Subcutaneous adipose tissue (tissue), 4 donors: ENCODE results near the gene NET1. TPM values are rescaled to one million over a fixed set of nuclear protein-coding genes. Genes with fewer than 3 reads are reported as not detected.

Experiments
- total RNA-seq, 4 donors: library from RNA; depleted of rRNA; stranded (reverse); fragments of >200 nt; gene quantifications; one replicate each; pipeline ENCODE4 v1.1.0, GENCODE V29; 2016
- TF ChIP-seq, protein P1 (sequence below): fragments of 450-650 bp; IDR thresholded peaks from one replicate; pipeline ENCODE4 v1.5.1; 2016; ENCODE audit warnings: low read depth, mild to moderate bottlenecking, control low read depth, antibody characterized with exemption, moderate library complexity

The NET1 gene
- total RNA-seq, 4 donors from 2014 or later: 48.3 to 214 (median 82.9) TPM

DNA sequence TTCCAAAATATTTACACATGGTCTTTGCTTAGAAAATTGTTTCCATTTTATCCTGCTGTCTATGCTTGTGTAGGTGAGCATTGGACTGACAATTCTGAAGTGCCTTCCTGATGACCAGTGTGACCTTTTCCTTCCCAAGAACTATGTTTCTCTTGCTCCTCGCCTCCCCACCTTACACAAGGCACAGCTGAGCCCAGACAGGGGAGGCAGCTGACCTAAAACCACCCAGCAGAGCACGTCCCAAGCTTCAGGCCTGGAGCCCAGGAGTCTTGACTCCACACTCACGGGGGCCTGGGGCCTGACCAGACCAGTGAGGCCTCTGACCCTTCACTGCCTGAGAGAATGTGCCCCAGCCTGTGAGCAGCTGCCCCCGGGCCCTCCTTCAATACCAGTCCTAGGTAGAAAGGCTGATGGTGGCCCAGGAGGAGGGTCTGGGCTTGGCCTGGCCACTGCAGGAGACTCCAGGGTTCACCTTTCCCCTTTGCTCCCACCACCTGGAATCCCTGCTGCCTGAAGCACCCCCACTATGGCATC lies 80.0 kb downstream of the NET1 start:
- TF ChIP-seq, protein P1, sequence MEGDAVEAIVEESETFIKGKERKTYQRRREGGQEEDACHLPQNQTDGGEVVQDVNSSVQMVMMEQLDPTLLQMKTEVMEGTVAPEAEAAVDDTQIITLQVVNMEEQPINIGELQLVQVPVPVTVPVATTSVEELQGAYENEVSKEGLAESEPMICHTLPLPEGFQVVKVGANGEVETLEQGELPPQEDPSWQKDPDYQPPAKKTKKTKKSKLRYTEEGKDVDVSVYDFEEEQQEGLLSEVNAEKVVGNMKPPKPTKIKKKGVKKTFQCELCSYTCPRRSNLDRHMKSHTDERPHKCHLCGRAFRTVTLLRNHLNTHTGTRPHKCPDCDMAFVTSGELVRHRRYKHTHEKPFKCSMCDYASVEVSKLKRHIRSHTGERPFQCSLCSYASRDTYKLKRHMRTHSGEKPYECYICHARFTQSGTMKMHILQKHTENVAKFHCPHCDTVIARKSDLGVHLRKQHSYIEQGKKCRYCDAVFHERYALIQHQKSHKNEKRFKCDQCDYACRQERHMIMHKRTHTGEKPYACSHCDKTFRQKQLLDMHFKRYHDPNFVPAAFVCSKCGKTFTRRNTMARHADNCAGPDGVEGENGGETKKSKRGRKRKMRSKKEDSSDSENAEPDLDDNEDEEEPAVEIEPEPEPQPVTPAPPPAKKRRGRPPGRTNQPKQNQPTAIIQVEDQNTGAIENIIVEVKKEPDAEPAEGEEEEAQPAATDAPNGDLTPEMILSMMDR: no peak

DNA sequence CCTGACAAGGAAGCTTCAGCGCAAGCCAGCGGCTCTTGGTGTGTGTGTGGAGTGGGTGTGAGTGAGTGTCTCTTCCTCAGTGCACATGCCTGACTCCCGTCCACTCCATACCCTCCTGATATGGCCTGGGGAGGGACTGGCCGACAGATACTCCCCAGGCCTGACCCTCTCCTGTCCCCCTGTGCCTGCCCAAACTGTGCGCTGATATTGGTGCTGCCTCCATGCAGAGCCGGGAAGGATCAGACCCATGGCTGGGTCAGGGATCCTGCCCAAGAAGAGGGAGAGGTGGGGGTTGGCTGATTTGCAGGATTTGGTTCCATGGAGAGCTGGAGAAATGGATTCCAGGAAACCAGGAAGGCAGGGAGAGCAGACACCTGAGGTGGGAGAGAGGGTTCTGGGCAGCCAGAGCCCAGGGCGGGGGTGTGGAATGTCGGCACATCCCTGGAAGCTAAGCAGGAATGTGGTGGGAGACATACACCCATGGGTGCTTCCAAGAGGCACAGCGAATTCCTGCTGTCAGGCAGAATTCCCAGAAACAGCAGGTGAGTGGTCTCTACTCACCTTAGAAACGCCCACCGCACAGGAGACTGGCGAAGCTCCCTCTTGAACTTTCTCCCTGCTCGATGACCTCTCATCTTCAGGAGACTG lies 80.7 kb downstream of the NET1 start:
- TF ChIP-seq, protein P1: no peak

DNA sequence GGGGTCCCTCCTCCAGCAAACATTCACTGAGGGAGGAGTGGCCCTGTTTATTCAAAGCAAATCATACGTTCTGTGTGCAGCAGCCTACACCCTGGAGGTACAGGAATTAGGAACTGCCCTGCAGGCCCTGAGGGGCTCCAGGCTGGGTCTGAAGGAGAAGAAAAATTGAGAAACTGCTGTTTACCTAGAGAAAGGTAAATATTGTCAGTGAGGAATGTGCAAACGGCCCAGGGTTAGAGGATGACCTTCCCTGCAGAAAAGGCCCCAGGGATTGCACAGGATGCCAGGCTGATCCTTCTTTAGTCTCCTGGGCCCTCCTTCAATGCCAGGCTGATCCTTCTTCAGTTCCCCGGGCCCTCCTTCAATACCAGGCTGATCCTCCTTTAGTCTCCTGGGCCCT lies 81.3 kb downstream of the NET1 start:
- TF ChIP-seq, protein P1: no peak

DNA sequence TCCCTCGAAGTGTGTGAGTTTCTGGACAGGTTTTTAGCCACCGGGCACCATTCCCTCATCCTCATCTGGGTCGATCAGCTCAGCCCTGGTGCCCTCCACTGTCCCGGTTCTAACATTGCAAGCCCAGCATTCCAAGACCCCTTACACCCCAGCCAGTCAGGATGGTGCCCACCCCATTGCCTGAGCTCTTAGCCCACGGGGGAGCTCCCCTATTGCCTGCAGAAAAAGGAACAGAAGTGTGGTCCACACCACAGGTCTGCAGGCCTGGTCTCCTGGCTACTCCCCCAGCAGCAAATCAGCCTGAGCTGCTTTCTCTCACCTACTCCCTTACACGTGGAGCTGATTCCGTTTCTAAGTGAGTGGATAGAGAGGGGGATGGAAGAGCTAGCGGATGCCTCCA lies 82.3 kb downstream of the NET1 start:
- TF ChIP-seq, protein P1: no peak

DNA sequence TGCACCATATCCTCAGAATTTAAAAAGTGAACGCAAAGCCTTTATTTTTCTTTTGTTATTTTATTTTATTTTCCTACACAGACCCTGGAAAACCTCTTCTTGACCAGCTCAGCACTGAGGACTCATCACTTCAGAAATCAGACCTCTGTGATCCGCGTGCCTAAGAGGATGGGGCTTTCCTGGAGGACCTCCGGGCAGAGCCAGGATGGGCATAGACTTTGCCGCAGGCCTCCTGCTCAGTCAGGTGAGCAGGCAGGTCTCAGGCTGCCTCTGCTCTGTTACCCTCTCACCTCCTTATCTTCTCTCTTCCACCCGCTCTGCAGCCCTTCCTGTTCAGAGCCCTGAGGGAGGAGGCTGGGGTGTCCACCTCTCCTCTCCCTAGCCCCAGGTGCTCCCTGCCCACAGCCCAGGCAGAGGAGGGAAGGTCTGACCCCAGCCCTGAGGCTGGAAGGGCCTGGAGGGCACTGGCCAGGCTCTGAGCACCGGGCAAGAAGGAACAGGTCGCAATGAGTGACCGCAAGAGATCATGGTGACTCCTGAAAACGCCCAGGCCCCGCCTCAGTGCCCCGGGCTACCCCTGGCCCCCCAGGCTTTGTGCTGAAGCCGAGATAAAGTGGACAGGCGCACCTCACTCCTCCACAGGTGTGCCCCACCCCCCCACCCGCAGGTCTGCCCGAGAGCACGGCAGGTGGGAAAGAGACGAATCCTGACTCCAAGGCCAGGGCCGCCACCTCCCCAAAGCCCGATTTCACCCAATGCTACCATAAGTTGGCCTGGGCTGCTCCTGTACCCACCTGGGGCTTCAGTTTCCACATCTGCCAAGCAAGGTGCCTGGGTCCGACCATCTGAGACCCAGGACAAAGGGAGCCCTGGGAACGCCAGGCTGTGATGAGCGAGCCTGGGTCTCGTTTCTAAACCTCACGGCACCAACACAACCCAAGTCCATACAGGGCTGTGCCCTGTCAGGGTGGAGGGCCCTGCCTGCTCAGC lies 84.2 kb downstream of the NET1 start:
- TF ChIP-seq, protein P1: no peak

DNA sequence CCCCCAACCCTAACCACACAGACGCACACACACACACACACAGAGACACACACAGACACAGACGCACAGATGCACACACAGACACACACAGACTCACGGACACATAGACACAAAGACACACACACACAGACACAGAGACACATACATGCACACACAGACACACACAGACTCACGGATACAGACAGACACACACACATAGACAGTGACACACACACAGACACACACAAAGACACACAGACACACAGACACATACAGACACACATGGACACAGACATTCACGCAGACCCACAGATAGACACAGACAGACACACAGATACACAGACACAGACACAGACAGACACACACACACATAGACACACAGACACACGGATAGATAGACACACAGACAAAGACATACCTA lies 84.9 kb downstream of the NET1 start:
- TF ChIP-seq, protein P1: no peak
